HEK293T (cell line): ENCODE data around the gene PRKG2.

Experiments used
- SUZ12 ChIP-seq: fragments of 450-650 bp; IDR thresholded peaks from 2 replicates; pipeline ENCODE4 v1.6.1; 2016; ENCODE audit warnings: mild to moderate bottlenecking
- TARDBP ChIP-seq: fragments of 450-650 bp; IDR thresholded peaks from 2 replicates; pipeline ENCODE4 v1.6.1; 2016

GRCh38 chr4:81106150-81106549 is 108.9 kb downstream of the PRKG2 start:
- TF ChIP-seq TARDBP (no peak), SUZ12 (no peak)
